ENCODE results near the gene PLEKHN1.

The PLEKHN1 gene, protein sequence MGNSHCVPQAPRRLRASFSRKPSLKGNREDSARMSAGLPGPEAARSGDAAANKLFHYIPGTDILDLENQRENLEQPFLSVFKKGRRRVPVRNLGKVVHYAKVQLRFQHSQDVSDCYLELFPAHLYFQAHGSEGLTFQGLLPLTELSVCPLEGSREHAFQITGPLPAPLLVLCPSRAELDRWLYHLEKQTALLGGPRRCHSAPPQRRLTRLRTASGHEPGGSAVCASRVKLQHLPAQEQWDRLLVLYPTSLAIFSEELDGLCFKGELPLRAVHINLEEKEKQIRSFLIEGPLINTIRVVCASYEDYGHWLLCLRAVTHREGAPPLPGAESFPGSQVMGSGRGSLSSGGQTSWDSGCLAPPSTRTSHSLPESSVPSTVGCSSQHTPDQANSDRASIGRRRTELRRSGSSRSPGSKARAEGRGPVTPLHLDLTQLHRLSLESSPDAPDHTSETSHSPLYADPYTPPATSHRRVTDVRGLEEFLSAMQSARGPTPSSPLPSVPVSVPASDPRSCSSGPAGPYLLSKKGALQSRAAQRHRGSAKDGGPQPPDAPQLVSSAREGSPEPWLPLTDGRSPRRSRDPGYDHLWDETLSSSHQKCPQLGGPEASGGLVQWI

DNA sequence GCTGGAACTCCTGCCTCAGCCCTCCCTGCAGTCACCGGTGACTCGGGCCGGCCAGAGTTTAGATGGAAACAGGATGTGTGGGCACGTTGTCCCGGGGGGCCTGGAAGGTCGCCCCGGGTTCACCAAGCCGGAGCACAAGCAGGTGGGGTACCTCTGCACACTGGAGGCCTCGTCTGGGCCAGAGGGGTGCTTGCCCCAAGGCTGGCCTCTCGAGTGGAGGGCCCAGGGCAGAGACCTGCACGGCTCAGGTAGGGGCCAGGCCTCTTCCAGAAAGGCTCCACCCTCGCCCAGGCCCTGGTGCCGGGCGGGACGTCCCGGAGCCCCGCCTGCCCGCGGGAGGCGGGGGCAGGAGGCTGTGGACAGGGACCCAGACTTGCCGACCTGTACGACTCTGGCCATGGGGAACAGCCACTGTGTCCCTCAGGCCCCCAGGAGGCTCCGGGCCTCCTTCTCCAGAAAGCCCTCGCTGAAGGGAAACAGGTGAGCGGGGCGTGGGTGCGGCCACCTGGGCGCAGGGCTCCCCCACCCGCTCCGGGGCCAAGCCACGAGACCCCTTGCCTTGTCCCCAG is at the start of gene PLEKHN1:
Gene PLEKHN1, plus strand, starts transcription at position 348 of the 569 bp plus-strand sequence. Its CDS starts 50 bp downstream, at position 398.
- DNase-seq: peak in 1 of 2 donors; percentile 10

DNA sequence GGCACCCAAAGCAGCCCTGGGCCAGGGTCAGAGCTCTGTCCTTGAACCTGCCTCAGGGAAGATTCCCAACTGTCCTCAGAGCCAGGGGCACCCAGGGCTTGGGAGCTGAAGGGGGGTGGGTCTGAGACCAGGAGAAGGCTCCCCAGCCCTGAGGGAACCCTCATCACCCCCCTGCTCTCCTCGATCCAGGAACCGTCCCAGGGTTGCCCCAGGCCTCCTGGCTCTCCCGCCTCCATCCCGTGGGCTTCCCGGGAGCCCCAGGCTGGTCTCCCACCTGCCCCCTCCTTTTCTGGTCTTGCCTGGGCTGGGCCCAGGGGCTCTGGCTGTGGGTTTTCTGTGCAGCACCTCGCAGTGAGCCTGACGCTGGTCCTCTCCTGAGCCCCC is 49.2 kb upstream of the PLEKHN1 start:
- DNase-seq: no peak

DNA sequence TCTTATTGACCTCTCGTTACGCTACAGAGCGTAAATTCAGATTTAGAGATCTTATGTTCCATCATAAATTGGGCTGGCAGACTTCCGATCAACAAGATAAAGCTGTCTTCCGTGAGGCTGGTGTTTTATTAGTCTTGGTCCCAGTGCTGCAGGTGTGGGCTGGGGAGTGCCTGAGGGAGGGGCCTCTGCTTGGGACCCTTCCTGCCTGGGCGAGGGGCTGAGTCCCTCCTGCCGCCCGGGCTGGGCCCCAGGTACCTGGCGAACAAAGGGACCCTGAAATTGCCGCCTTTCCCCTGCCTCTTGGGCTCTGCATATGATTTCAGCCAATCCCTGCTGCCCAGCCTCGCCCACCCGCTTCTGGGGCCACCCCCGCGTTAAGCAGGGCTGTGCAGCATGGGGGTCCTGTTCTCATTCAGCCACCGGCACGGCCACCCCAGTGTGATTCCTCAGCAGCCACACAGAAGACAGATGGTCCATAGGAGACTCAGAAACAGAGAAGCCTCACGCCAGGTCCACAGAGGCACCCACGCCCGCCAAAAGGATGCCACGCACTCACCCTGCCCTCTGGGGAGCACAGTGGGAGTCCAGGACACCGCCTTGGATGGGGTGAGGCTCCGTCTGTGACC is 48.7 kb upstream of the PLEKHN1 start:
- DNase-seq: no peak

DNA sequence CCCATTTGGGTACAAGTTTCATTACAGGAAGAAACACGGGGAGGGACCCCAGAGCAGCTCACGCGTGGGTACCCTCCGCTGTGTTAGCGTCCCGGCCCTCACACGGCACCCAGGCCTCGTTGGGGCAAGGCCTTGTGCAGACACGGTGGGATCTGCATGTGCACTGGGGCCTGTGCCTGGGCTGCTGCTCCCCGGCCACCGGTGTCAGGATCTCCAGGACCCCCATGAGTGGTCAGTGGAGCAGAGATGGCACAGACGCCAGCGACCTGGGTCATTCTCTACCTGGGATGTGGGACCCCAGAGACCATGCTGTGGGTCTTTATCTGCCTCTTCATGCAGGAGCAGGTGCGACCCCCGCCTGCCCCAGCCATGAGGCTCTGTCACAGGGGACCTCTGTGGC is 47.9 kb upstream of the PLEKHN1 start:
- no peak for DNase-seq

DNA sequence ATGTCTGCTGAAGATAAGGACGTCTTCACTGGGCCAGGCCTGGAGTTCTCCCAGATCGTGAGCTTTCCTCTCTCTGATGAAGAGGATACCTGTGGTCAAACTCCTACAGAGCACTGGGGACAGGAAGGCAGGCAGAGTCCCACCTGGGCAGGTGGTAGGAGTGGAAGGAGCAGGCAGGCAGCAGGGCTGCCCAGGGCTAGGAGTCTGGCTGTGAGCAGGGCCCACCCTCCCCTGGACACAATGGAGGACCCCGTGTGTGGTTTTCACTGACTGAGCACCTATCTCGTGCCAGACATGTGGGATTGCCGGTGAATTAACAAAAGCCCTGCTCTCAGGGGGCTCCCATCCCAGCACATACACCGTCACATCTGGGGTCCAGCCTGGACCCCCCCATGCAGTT is 47.4 kb upstream of the PLEKHN1 start:
- no peak for DNase-seq

DNA sequence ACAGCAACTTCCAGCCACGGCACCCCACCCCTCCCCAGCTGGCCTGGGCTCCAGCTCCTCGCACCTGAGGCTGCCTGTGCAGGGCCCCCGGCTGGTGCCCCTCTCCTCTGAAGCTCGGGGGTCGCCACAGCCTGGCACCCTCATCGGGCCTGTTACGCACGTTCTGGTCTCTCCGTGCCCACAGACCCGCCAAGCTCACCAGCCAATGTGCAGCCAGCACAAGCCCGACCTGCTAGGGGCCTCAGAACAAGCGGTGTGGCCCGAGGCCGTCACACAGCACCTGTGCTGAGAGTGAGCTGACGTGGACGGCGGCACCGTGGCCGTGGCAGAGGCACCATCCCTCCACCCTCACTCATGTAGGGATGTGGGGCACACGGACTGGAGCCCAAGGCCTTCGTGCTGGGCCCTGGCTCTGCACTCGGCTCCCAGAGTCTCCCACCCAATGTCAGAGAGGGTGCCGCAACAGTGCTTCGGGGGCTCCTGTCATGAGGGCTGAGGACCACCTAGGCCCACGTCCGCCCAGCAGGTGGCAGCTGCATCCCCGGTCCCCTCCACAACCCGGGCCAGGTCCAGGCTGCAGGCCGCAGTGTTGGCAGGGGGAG is 46.9 kb upstream of the PLEKHN1 start:
- DNase-seq: no peak

DNA sequence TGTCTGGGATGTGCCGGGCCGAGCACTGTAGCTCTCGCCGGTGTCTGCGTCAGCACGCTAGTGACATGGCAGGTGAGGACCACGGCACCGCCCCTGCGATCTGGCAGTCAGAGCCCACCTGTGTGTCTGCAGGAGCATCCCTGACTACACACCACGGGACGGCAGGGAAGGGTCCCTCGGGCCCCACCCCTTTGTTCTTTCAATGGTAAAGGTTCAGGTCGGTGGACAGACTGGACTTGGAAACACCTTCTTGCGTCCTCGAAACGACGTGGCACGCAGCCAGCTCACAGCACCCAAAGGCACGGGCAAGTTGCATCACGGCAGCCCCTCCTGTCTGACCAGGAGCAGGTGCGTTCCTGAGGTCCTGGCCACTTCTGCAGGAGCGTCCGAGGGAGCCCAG is 46.3 kb upstream of the PLEKHN1 start:
- no peak for DNase-seq

DNA sequence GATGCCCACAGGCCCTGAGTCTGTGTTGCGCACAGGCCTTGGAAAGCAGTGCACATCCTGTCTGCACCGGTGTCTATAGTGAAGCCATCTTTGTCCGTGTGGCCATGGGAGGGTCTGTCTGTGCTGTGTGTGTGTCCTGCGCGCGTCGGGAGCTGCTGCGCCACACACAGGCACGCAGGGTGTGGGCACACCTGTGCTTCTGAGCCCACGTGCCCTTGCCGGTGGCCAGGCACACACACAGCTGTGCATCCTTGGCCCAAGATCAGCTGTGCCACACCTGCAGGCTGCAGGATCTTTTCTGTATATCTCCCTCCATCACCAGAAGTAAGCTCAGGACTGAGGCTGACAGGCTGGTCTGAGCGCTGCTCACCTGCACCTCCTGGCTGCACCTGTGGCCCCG is 45.8 kb upstream of the PLEKHN1 start:
- DNase-seq: no peak

DNA sequence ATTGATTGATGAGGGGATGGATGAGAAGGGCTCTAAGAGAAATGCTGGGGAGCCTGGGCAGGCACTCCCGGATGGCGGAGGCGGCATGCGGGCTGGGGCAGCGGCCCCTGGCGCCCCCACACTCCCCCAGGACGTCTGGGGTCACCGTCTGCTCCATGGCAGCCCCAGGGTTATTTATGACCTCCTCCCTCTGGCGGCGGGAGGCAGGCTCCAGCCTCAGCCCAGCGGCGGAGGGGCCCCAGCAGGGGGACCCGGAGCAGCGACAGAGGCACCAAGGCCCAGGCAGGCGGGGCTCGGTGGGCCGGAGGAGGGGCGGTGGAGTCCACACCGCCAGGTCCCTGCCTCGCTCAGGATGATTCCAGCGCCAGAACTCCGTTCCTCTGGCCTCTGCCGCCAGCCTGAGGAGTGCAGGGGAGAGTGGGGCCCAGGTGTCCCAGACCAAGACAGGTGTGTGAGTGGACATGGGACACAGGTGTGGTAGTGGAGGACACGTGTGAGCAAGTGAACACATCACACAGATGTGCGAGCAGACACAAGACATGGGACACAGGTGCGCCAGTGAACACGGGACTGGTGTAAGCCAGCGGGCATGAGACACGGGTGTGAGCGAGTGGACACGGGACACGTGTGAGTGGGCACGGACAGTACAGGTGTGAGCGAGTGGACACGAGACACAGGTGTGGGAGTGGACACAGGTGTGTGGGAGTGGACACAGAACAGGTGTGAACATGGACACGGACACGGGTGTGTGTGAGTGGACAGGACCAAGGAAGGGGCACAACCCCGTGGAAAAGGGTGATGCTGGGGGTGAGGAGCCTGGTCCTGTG is 45.1 kb upstream of the PLEKHN1 start:
- DNase-seq: peak; percentile 39 to 68

DNA sequence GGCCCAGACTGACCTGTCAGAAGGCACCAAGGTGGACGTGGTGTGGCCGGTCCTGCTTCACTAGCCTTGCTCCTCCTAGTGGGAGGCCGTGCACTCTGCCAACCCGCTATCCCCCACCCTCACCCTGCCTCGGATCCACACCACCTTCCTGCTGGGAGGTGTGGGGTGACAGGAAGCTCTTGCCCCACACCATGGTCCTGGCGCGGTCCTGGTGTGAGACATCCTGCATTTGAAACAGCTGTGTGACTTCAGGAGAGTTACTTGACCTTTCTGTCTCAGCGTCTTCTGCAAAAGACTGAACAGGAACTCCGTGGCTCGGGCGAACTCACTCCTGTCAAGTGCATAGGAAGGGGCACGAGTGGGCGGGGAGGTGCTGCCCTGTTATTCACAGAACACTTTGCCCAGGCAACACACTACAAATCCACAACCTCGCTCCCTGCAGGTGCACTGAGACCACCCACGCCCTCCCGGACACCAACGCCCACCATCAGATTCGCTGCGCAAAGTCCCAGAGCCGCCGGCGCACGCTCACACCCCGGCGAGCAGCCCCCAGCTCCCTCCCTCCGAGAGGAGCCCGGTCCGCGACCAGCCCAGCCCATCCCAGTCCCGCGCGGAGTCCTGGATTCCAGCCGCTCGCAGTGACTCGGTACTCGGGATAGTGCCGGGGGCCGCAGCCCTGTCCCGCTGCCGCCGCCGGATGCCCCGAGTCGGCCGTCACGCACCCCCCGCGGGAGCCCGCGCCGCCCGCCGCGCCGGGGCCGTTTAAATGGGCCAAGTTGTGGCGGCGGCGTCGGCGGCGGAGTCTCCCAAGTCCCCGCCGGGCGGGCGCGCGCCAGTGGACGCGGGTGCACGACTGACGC is 42.9 kb upstream of the PLEKHN1 start, which contains the start of gene SAMD11:
Gene SAMD11, plus strand, starts transcription at position 793 of the 860 bp plus-strand sequence. CDS start 509 bp downstream, outside the sequence.
- peak; percentile 50 to 79 for DNase-seq

DNA sequence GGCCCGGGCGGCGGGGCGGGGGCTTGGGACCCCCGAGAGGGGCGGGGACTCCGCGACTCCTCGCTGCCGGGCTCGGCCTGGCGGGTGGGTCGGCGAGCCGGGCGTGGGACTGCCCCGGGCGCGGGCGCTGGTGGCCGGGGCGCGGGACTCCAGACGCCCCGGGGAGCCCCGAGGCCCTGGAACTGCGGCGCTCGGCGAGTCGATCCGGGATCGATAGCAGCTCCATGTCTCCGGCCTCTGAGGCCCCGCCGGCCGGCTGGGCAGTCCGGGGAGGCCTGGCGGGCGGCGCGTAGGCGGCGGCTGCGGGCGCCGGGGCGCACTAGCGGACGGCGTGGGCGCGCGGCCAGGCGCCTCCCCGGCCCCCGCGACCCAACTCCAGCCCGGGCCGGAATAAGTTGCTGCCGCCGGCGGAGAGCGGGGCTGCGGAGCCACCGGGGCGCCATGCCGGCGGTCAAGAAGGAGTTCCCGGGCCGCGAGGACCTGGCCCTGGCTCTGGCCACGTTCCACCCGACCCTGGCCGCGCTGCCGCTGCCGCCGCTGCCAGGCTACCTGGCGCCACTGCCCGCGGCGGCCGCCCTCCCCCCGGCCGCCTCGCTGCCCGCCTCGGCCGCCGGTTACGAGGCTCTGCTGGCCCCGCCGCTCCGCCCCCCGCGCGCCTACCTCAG is 42.2 kb upstream of the PLEKHN1 start:
- DNase-seq: no peak

DNA sequence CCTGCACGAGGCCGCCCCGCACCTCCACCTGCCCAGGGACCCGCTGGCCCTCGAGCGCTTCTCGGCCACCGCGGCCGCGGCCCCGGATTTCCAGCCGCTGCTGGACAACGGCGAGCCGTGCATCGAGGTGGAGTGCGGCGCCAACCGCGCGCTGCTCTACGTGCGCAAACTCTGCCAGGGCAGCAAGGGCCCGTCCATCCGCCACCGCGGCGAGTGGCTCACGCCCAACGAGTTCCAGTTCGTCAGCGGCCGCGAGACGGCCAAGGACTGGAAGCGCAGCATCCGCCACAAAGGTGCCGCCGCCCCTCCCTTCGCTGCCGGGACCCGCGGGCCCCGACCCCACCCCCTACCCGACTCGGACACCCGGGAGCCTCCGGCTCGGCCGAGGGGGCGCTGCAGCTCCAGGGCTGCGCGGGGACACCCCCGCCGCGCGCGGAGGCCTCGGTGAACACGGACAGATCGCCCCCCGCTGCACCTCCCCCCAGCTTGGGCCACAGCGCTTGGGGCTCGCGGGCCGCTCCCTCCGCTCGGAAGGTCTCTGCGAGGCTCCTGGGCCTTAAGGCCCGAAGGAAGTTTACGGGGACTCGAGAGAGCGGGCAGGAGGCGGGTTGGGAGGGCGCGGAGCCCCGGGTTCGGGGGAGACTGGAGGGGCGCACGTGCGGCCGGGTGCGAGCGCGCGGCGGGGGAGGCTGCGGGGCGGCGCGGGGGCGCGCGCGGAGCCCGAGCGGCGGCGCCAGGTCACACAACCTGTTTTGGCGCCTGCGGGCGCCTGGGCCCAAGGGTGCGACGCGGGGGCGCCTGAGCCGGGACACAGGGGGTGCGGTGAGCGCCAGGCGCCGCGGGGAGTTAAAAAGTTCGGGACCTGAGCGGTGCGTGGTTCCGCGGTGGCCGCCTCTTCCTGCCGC is 41.4 kb upstream of the PLEKHN1 start:
- DNase-seq: peak in 1 of 2 donors; percentile 19

DNA sequence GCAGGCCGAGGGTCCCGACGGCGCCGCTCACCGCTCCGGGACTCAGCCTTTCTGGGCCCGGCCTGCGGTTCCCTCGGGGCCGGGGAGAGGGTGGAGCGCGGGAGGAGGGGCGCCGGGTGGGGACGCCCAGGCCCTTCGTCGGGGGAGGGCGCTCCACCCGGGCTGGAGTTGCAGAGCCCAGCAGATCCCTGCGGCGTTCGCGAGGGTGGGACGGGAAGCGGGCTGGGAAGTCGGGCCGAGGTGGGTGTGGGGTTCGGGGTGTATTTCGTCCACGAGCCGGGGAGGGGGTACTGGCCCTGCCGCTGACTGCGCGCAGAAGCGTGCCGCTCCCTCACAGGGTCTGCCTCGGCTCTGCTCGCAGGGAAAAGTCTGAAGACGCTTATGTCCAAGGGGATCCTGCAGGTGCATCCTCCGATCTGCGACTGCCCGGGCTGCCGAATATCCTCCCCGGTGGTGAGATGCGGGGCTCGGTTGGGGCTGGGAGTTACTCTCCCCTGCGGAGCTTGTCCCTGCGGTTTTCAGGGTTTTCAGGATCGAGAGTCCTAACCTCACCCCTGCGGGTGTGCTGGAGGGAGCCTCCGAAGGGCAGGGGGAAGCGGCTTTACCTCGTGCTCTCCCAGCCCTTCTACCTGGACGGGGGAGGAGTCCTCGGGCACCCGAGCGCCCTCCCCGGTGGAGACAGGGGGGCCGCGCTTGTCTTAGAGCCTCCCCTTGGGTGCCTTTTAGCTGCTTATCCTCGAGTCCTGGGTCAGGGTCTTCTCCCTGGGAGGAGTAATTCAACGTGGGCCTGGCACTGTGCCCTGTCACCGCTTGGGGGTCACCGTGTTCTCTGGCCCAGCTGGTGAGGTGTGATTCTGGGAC is 40.5 kb upstream of the PLEKHN1 start:
- no peak for DNase-seq

DNA sequence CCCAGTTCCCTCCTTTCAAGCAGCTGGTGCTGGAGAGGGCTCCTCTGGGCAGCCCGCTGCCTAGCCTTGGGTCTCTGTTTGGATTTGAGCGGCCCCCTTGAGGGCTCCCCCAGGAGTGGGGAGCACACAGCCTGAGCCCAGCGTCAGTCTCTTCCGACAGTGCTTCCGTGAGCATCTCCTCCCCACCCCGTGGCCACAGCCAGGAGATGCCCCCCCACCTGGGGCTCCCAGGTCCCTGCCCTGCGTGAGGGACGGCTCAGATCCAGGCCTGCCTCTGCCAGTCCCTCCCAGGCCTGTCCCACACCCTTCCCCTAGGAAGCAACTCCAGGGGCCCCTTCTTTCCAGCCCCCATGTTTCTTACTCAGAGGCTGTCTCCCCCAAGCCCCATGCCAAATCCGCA is 39.0 kb upstream of the PLEKHN1 start:
- DNase-seq: no peak

DNA sequence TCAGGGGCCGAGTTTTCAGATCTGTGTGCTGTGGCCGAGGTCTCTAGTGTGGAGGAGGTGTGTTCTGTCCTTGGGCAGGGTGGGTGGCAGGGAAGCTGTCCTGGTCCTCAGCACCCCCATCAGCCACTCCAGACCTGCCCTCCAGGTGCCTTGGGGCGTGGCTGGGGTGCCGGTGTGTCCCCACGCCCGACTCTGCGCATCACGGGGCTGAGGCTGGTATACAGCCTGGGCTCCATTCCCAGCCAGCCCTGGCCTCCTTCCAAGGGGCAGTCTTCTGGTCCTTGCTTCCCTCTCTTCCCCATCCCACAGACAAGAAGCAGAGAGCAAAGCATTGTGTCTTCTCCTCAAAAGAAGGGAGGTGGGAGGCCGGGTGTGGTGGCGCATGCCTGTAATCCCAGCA is 38.5 kb upstream of the PLEKHN1 start:
- no peak for DNase-seq

DNA sequence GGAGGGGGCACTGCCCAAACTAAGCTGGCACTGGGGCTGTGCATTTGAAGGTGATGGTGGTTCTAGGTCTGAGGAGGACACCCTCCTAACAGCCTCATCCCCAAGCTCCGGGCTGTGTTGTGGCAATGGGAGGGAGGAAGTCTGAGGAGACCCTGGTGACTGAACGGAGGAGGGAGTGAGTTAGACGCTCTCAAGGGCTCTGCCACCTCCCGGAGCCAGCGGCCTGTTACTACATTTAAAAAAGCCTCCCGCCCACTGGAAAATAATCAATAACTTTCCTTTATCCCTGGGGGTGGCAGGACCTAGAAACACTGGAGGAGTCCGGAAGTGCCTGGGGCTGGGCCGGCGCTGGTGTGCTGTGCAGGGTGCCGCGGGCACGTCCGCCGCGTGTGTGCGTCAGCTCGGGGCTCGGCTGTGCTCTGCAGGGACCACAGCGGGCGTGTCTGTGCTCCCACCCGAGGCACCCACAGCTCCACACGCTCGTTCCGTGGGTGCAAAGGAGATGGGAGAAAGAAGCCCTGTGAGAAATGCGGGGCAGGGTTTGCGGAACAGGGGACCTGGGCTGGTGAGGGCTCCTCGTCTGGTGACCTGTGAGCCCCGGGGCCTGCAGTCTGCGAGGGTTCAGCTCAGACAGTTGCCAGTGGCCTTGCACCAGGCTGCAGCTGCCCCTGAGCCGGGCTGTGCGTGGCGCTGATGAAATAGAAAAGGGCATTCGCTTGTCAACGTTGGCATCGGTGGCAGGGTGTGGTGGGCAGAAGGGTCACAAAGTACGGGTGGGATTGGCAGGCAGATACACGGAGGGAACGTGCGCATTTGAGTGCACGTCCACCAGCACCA is 37.2 kb upstream of the PLEKHN1 start:
- DNase-seq: no peak

Data from inflammatory macrophage treated with lipopolysaccharide for 1 hour (primary cell).